Activated CD4-positive, alpha-beta T cell treated with anti-CD3 and anti-CD28 coated beads, Interleukin-2, amount 50 U/mL, for 48 hours (primary cell): ENCODE measurements around the gene TTC39B.
A peak's percentile ranks its signal among the peaks of the same experiment; 100 is the strongest.

ENCODE experiments used
- DNase-seq, 2 experiments: peaks; one replicate each; pipeline ENCODE4 v3.0.0-alpha.2; 2020

TTC39B gene

DNA sequence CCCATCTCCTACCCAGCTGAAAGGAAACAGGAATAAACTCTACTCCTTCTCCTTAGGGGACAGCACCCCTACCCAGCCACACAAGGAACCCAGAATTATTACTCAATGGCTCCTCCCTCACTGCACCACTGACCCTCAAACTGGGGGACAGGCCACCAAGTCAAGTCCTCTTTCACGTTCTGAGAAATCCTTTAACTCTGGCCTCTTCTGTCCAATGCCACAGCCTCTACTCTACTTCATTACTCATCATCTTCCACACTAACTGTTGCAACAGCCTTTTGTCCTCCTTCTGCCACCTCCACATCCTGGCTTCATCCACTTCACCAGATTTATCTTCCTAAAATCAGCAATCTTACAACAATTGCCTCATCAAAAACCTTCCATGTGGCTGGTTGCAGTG, 6.8 kb downstream of the TTC39B start:
- DNase-seq, result no peak

DNA sequence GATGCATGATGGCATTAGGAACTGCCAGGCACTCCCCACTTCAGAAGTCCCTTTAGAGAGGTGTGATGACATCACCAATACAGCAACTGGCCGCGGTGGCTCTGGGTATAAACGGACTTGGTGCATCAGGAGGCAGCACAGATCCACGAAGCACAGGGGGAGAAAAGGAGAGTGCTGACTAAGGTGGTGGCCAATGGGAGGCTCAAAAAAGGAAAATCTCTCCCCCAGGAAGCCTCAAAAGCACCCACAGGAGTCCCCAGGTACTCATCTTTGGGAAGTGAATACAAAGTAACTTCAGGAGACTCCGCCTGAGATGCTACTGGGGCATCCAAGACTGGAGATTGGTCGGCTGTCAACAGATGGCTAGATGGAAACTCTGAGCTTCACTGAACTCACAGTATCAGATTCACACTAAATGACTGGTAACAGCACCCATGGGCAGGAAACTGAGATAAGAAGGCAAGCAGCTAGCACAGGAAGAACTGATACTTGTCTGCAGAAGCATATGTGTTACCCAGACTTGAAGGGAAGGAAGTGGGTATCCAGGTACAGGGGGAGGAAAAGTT, 7.6 kb downstream of the TTC39B start:
- peak; percentile 63 to 72 for DNase-seq

DNA sequence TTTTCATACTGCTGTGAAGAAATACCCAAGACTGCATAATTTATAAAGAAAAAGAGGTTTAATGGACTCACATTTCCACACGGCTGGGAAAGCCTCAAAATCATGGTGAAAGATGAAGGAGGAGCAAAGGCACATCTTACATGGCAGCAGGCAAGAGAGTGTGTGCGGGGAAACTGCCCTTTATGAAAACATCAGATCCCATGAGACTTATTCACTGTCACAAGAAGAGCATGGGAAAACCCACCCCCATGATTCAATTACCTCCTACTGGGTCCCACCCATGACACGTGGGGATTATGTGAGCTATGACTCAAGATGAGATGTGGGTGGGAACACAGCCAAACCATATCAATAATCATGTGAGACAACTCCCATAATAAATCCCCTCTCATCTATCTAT, 8.7 kb downstream of the TTC39B start:
- no peak for DNase-seq

DNA sequence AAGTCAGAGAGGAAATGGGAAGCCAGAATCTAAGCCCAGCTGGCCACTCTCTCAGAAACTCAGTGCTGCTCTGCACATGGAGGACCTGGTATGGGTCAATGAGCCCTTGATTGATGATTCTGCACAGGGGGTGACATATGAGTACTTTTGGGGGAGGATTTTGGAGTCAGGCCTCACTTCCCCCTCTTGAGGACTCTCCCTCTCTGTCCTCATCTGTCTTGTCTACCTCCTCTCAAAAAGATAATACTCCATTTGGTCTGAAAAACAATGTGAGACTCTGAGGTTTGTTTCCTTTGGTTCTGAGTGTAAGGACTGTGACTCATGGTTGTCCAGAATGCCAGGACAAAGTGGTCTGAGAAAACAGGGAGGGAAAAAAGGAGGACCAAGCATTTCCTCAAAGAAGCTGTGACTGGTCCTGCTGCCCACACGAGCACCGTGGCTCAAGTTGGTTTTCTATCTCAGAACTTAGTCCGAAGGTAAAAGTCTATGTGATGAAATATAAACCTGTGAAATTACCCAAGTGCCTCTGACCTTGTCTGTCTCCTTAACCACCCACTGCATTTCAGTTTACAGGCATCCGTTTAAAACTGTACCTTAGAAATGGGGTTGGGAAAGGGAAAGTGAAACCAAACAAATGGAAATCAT, 11.1 kb downstream of the TTC39B start:
- no peak for DNase-seq

DNA sequence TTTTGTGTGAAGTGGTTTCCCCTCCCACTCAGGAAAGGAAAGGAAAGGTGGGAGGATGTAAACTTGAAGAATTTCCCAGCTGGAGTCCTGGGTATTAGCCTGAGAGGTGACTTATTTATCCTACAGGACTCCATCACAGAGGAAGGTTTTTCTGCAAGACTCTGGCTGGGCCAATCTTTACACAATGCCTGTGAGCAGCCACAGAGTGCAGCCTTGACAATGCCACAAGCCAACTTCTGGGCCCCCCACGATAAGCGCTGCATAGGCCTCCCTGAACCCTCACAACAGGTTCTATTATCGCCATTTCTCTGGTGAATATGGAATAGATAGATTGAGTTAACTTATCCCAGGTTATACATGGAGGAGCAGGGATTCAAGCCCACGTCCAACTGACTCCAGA, 12.4 kb downstream of the TTC39B start:
- no peak for DNase-seq

DNA sequence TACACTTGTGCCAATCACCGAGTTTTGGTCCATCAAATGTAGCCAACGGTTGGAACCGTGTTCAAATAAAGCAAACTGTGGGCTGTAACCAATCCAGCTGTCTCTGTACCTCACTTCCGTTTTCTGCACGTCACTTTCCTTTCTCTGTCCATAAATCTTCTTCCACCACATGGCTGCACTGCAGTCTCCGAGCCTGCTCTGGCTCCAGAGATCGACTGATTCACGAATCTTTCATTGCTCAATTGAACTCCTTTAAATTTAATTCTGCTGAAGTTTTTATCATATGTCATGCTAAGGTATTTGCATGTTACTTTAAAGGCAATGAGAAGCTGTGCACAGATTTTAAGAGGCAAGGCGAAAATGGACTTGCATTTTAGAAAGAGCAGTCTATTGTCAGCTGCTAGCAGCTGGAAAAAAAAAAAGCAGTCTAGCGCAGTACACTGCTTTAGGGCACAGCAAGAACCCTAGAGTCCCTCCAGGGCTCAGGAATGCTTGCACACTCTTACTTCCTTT, 13.2 kb downstream of the TTC39B start:
- no peak for DNase-seq

DNA sequence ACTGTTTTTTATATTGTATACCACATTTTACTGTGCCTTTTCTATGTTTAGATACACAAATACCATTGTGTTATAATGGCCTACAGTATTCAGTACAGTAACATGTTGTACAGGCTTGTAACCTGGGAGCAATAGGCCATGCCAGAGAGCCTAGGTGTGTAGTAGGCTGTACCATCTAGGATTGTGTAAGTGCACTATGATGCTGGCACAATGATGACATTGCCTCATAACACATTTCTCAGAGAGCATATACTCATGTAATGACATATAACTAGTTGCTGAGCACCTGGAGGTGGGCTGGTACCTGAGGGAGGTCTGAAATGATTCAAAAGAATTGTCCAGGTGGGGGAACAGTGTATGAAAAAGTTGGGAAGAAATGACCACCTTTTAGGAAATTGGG, 13.9 kb downstream of the TTC39B start:
- DNase-seq, result no peak

DNA sequence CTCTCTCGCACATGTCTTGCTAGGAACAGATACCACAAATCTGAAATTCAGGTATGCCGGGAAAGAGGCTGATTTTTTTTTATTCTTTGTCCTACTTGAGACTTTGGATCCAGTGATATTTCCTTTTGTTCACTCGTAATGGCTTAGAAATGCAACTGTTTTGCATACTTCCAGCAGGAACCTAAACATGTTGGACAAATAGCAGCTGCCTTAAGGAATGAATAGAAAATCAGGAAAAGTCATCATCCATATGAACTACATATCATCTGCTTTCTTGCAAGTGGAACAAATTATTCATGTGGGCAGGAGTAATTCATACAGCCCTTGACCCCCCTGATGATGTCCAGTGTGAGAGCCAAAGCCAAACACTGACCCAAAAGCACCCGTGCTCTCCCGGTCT, 17.4 kb downstream of the TTC39B start:
- DNase-seq, result no peak

DNA sequence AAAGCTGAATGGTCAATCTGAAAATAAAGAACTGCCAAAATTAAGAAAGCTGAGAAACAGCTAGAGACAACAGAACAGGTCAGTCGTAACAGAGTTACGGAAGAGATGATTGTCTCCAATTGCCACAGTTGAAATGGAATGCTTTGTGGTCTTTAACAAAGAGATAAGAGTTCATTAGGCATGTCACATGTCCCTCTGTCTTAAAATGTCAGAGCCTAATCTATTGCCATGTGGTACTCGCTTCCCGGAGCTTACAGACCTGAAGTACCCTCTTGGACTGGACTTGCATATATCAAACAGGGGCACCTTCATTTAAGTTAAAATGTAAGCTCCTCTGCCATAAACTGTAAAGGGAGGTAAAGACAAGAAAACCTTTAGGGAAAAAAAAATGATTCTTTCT, 19.7 kb downstream of the TTC39B start:
- no peak for DNase-seq

DNA sequence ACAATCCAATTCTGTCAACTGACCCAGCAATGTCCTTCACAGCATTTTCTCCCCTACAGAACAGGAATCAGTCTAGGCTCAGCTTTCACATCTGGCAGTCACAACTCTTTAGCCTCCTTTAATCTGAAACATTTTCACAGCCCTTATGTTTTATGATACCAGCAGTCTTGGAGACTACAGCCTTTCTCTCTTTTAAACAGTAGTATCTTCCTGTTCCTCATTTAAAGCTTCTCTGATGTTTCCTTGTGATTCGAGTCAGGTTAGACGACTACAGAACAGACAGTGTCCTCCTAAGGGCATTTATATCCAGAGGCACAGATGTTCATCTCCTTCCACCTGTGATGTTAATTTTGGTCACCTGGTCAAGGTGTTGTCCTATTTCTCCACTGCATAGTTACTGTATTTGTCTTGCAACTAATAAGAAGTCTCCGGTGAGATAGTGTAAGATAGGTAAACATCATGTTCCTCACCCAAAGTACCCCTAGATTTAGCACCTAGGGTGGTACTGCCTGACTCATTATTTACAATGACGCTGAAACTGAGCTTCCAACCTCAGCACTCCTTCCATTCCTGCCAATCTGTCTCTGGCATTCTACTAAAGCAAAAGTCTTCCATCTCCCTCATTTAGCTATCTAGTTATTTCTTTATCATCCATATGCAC, 20.7 kb downstream of the TTC39B start:
- DNase-seq, result no peak

DNA sequence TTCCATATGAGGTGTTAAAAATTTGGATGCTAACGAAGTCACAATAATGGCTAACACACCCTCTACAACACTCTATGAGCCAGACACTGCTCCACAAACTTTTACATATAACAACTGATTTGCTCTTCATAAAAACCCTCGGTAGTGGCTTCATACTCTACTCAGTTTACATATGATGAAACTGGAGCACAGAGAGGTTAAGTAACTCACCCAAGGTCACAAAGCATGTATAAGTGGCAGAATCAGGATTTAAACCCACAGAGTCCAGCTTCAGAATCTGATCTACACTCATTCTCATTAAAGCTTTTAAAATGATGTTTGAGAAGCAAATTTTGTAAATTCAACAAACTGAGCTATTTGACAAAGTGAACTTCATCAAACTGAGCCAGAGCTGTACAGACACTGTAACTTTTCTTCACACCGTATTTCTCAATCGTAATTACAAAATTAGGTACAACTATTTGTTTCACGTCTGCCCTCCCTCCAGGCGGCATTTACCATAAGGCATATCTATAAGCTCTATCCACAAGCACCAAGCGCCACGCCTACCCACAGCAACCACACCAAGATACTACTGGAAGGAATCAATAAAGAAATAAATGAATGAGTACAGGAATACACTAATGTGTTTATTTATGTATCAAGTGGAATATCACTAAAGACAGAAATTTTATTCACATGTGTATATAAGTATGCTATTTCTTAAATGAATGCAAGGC, 24.3 kb downstream of the TTC39B start:
- no peak for DNase-seq

DNA sequence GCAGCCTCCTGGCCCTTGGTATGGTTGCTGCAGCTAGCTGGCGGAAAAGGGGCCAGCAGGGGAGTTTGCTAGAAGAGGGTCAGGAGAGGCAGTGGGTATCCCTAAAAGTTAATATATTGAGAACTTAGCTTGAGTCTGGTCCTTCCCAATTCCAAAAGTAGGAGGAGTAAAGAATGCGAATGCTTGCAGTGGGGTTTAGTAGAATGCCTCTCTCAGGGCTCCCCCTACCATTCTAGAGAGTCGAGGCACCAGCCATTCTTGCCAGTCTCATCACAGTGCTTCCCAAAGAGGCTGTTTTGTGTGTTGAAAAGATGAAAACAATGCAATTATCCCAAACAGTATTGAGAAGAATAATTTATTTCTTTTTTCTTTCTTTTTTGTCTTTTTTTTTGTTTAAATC, 26.4 kb downstream of the TTC39B start:
- DNase-seq, result no peak

DNA sequence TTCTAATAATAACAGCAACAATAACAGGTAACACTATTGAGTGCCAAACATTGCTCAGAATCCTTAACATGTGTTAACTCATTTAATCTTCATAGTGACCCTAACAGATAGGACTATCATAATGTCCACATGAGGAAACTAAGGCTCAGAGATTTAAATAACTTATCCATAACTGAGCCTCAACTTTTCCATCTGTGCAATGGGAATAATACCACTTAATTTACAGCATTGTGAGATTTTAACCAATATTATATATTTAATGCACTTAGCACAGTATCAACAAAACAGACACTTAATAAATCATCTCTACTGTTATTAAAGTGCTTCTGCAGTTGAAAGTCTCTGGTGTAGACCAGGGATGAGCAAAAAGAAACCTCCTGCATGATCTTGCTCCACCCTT, 28.2 kb downstream of the TTC39B start:
- DNase-seq, result no peak

DNA sequence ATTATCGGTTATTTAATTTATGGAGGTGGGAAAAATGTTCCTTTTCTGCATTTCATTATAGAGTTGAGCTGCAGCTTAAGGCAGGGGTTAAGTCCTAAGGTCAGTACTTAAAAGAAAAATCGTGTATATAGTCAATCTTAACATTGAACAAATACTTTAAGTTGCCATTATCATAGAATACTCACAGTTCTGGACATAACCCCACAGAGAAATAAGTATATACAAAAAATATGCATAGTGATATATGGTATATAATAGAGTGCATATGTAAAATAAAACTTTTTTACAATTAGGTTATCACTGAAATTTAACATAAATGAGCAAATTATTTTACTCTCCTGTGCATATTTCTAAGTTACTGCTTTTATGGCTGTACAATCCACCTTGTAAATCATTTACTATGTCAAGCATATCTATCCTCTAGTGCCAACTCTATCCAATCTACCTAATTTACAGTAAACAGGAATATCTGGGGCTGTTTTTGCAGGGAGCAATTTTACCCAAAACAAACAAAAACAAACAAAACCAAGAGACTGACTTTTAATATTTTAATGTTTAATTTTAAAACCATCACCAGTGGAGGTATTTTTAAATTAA, 28.8 kb downstream of the TTC39B start:
- DNase-seq, result no peak

DNA sequence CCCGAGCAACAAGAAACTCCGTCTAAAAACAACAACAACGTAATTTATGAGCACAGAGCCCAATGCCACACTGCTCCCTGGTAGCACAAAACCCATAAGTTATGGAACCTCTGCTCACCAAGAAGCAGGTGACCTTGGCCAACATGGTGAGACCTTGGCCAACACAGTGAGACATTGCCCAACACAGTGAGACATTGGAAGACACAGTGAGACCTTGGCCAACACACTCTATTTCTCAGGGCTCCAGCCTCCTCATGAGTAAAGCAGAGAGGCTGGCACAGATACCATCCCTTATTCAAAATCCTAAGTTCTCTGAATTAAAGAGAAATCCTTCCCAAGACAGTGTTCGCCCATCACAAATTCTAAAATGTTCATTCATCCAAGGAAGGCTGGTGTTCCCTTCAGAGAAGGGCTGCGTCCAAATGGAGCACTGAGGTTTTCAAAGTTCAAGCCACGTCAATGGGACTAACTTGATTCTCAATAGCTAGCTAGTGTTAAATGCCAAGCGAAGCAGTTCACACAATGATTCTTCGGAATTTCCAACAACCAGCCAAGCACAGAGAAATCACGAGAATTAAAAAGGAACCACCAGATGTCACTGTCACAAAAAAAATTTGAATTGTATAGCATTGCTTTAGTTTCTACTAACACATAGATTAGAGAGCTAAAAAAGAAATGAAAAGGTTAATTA, 29.5 kb downstream of the TTC39B start:
- no peak for DNase-seq

DNA sequence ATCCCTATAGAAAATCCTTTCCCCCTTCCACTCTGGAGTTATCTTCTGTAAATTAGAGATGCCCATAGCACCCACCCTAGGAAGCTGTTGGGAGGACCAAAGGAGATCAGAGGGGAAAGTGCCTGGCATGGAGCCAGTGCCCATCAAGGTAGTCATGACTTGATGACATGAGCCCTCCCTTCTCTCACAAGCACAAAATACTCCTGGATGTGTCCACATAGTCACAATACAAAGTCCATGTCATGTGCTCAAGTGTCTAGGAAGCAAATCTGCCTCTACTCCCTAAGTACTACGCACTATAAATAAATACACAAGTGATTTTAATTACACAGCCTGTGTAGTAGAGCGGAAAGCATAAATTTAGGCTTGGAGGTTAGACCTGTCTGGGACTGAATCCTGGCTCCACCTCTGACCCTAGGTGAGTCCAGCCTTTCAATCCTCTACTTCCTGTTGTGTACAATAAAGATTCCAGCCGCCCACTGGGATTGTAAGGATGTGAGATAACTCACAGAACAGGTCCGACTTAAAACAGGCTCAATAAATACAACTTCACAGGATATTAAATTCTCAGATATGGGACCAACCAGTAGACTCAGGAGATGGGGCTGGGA, 30.6 kb downstream of the TTC39B start:
- DNase-seq, result no peak

DNA sequence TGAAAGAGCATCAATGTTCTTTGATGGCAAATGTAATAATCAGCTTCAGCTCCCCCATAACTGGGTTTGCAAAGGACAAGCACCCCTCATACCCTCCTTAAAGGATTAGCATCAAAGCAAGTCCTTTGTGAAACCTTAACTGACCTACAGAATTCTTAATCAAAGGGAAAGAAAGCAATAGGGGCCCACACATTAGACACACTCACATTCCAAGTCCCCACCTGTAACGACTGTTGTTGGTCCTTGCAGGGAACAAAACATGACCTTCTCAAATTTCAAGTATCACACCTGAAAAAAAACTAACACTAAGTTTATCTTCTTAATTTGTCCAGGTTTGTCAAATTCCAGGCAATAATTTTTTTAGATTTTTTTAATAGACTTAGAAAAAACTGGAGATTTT, 32.6 kb downstream of the TTC39B start:
- DNase-seq, result no peak

DNA sequence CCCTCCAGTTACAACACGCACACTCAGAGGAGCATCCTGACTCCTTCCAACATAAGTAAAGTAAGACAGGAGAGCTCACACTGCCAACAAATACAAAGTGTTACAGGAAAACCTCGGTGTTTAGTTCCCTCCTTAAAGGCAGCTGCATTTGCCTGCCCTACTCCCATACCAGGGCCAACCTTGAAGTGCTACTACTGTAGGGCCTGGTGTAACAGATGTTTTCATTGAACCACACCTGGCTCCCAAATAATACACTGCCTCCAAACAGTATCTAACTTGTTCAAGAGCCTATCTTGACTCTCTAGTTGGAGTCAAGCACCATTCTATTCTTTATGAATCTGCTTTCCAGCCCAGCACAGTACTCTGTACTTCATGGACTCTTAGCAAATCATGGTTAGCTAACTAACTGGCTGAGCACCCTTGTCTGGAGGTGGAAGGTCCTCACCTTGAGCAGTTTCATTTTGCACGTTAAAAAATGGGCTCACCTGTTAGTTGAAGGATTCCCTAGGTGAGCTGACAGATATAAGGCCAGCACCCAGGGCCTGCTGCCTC, 34.6 kb downstream of the TTC39B start:
- no peak for DNase-seq

DNA sequence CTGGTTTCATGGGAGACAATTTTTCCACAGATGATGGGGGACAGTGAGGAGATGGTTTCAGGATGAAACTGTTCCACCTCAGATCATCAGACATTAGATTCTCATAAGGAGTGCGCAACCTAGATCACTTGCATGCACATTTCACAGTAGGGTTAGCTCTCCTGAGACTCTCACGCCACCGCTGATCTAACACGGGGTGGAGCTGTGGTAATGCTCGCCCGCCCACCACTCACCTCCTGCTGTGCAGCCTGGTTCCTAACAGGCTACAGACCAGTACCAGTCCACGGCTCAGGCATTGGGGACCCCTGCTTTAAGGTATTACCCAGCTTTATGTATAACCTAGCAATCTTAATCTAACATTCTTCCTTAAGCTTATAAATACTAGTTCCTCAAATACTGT, 35.6 kb downstream of the TTC39B start:
- peak in 1 of 2 experiments; percentile 42 for DNase-seq

DNA sequence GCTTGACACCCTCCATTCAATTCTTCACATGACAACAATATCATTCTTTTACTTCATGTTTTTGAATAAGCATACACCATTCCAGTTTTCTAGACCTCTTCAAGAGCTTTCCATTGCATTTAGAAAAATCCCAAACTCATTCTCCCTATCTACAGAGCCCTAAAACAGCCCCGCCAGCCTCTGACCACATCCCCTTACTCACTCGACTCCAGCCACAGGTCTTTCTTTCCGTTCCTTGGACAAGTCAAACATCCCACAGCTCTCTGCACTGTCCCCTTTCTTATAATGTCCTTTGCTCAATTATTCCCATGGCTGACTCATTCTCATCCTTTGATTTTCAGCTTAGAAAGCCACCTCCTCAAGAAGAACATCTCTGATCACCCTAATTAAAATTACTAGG, 38.2 kb downstream of the TTC39B start:
- no peak for DNase-seq

DNA sequence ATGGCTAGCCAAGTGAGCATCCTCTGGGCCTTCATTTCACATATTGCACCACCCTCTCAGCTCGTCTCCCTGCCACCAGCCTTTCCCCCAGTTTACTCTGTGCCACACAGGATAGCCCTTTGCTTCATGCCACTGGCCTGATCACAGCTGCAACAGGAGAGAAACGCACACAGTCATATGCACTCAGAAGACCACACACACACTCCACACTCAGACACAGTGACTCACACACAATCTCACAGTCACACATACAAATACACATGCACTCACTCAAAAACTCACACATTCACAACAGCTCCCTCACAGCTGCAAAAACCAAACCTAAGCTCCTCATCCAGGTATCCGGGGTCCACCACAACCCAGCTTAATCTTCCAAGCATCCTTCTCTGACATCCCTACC, 38.7 kb downstream of the TTC39B start:
- no peak for DNase-seq

DNA sequence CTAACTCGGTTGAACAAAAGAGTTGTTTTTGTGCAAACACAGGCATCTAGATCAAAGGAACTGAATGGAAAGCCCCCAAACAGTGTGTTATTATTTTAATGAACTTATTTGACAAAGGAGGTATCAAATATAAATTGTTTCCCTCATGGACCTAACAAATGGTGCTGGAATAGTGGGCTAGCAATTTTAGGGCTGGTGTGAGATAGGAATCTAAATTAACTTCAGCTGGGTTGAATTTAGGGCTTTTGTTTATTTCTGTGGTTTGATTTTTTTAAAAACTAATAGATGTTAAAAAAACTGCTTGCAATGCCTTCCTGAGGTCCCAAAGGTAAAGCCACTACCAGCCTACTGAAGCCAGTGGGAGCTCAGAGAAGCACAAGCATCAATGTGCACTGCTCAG, 42.1 kb downstream of the TTC39B start:
- no peak for DNase-seq
